H1 (cell line): Measurements from ENCODE around the gene C3orf52. TPM values are rescaled to one million over a fixed set of nuclear protein-coding genes. Genes with fewer than 3 reads are reported as not detected.

ENCODE experiments used
- CTCF ChIA-PET: fragments of 300-600 bp; sonication (Branson Sonifier 250); formaldehyde crosslinking; loops from one replicate; lab custom pipeline; 2021; ENCODE audit not compliant: partially characterized antibody; lab: Charles Lee
- POLR2A ChIA-PET: fragments of 300-600 bp; sonication (Branson Sonifier 250); formaldehyde crosslinking; loops from one replicate; lab custom pipeline; 2021; ENCODE audit warnings: inconsistent platforms; ENCODE audit not compliant: partially characterized antibody; lab: Charles Lee
- DNase-seq, 2 experiments: peaks; one replicate each; pipeline versions ENCODE4 v3.0.0 to v3.0.0-alpha.2; 2010 to 2022; ENCODE audit warnings: low spot score in 2 of 2, low read depth in 1 of 2, mixed read lengths in 1 of 2
- FAIRE-seq: peaks from 2 replicates; lab custom pipeline; 2011; peaks lifted over from hg19 to GRCh38; lab: Jason Lieb, UNC
- H2AFZ ChIP-seq: 2 replicates; pipeline ENCODE4 v1.8.1; 2012; ENCODE audit warnings: low read length, inconsistent platforms
- H2AK5ac ChIP-seq: 2 replicates; pipeline ENCODE4 v1.6.1; 2013; ENCODE audit warnings: low read depth, low read length
- H2BK120ac ChIP-seq: replicated peaks from 2 replicates; pipeline ENCODE3; 2013; ENCODE audit warnings: low read depth, low read length, inconsistent platforms
- H2BK12ac ChIP-seq: 2 replicates; pipeline ENCODE4 v1.6.1; 2013; ENCODE audit warnings: low read depth, low read length
- H2BK15ac ChIP-seq: 2 replicates; pipeline ENCODE4 v1.6.1; 2013; ENCODE audit warnings: low read length
- H2BK20ac ChIP-seq: 2 replicates; pipeline ENCODE4 v1.6.1; 2013; ENCODE audit warnings: low read length
- H2BK5ac ChIP-seq: 2 replicates; pipeline ENCODE4 v1.6.1; 2013; ENCODE audit warnings: low read depth, low read length
- H3K14ac ChIP-seq: 2 replicates; pipeline ENCODE4 v1.6.1; 2013; ENCODE audit warnings: inconsistent platforms; ENCODE audit not compliant: insufficient read length
- H3K18ac ChIP-seq: 2 replicates; pipeline ENCODE4 v1.6.1; 2013; ENCODE audit warnings: low read length; ENCODE audit errors: extremely low read depth
- H3K23ac ChIP-seq: 2 replicates; pipeline ENCODE4 v1.6.1; 2013; ENCODE audit warnings: inconsistent platforms; ENCODE audit not compliant: insufficient read length
- H3K23me2 ChIP-seq: 2 replicates; pipeline ENCODE4 v1.6.1; 2013; ENCODE audit warnings: low read depth, low read length
- H3K27ac ChIP-seq: 2 replicates; pipeline ENCODE4 v1.6.1; 2011; ENCODE audit warnings: low read depth, low read length, inconsistent platforms
- H3K27me3 ChIP-seq, 4 experiments: replicated peaks in 1 of 4; 1 replicate in 1 of 4; 2 replicates in 3 of 4; pipeline versions ENCODE4 v1.6.1 to v1.8.1; 2011 to 2013; ENCODE audit warnings: low read length in 3 of 4, mild to moderate bottlenecking in 3 of 4, inconsistent platforms in 2 of 4, mixed read lengths in 2 of 4, moderate library complexity in 1 of 4; ENCODE audit not compliant: control insufficient read depth in 3 of 4, insufficient read depth in 3 of 4; ENCODE audit errors: extremely low read depth in 1 of 4
- H3K36me3 ChIP-seq, 4 experiments: 2 replicates each; pipeline versions ENCODE4 v1.6.1 to v1.8.1; 2011 to 2013; ENCODE audit warnings: mild to moderate bottlenecking in 4 of 4, low read length in 3 of 4, moderate library complexity in 2 of 4, control low read depth in 1 of 4, inconsistent platforms in 1 of 4; ENCODE audit not compliant: insufficient read depth in 4 of 4, control insufficient read depth in 2 of 4
- H3K4ac ChIP-seq: replicated peaks from 2 replicates; pipeline ENCODE3; 2013; ENCODE audit warnings: low read length, low read depth, mixed read lengths, inconsistent platforms; ENCODE audit not compliant: insufficient read length
- H3K4me1 ChIP-seq, 4 experiments: replicated peaks in 1 of 4; 1 replicate in 1 of 4; 2 replicates in 3 of 4; pipeline versions ENCODE4 v1.6.1 to v1.8.1; 2011 to 2013; ENCODE audit warnings: low read length in 3 of 4, inconsistent platforms in 2 of 4, mixed read lengths in 1 of 4; ENCODE audit not compliant: insufficient read depth in 4 of 4, control insufficient read depth in 3 of 4
- H3K4me2 ChIP-seq, 2 experiments: 2 replicates each; pipeline versions ENCODE4 v1.6.1 to v1.8.1; 2011 to 2013; ENCODE audit warnings: low read depth in 2 of 2, low read length in 2 of 2, control low read depth in 1 of 2, inconsistent platforms in 1 of 2, mild to moderate bottlenecking in 1 of 2; ENCODE audit not compliant: insufficient read depth in 1 of 2
- H3K4me3 ChIP-seq, 4 experiments: fragments of 200-600, 300-600 bp in 1 of 4; sonication (generic), shearing (Covaris generic), sonication (Bioruptor Twin) in 1 of 4; 2 replicates each; pipeline versions ENCODE4 v1.5.1 to v1.8.1; 2011 to 2016; ENCODE audit warnings: low read length in 4 of 4, low read depth in 3 of 4, control low read depth in 2 of 4, inconsistent platforms in 2 of 4, mild to moderate bottlenecking in 2 of 4, mixed read lengths in 1 of 4, moderate library complexity in 1 of 4; ENCODE audit not compliant: insufficient read depth in 2 of 4; ENCODE audit errors: extremely low read depth in 1 of 4
- H3K56ac ChIP-seq: replicated peaks from 2 replicates; pipeline ENCODE3; 2013; ENCODE audit warnings: low read depth, mild to moderate bottlenecking, mixed read lengths, low read length, inconsistent platforms; ENCODE audit not compliant: insufficient read length
- H3K79me1 ChIP-seq: 2 replicates; pipeline ENCODE4 v1.6.1; 2013; ENCODE audit warnings: low read depth, low read length, control low read depth
- H3K79me2 ChIP-seq, 2 experiments: 2 replicates each; pipeline versions ENCODE4 v1.6.1 to v1.8.1; 2012 to 2013; ENCODE audit warnings: low read length in 2 of 2, mild to moderate bottlenecking in 2 of 2, inconsistent platforms in 1 of 2; ENCODE audit not compliant: insufficient read depth in 2 of 2, control insufficient read depth in 1 of 2
- H3K9ac ChIP-seq, 4 experiments: replicated peaks in 1 of 4; 1 replicate in 1 of 4; 2 replicates in 3 of 4; pipeline versions ENCODE4 v1.6.1 to v1.8.1; 2011 to 2013; ENCODE audit warnings: low read depth in 3 of 4, low read length in 3 of 4, control low read depth in 2 of 4, mild to moderate bottlenecking in 2 of 4, moderate library complexity in 2 of 4, inconsistent platforms in 1 of 4; ENCODE audit errors: extremely low read depth in 1 of 4
- H3K9me3 ChIP-seq, 2 experiments: 2 replicates each; pipeline versions ENCODE4 v1.6.1 to v1.8.1; 2012 to 2013; ENCODE audit warnings: mild to moderate bottlenecking in 2 of 2, moderate library complexity in 2 of 2, control low read depth in 1 of 2, inconsistent platforms in 1 of 2, low read depth in 1 of 2, low read length in 1 of 2, mixed read lengths in 1 of 2; ENCODE audit not compliant: insufficient read depth in 2 of 2
- H4K20me1 ChIP-seq, 2 experiments: replicated peaks in 1 of 2; 2 replicates each; pipeline versions ENCODE3 to v1.8.1; 2011 to 2013; ENCODE audit warnings: inconsistent platforms in 2 of 2, low read length in 2 of 2, mild to moderate bottlenecking in 1 of 2; ENCODE audit not compliant: insufficient read depth in 2 of 2, control insufficient read depth in 1 of 2
- H4K5ac ChIP-seq: 2 replicates; pipeline ENCODE4 v1.6.1; 2013; ENCODE audit warnings: low read length, low read depth, mixed read lengths, inconsistent platforms; ENCODE audit not compliant: insufficient read length
- H4K8ac ChIP-seq: 2 replicates; pipeline ENCODE4 v1.8.0; 2013; ENCODE audit warnings: mild to moderate bottlenecking, moderate library complexity, low read length, inconsistent platforms; ENCODE audit not compliant: insufficient read depth; ENCODE audit errors: extremely low read depth
- H4K91ac ChIP-seq: replicated peaks from 2 replicates; pipeline ENCODE3; 2013; ENCODE audit warnings: low read length, mixed read lengths, inconsistent platforms; ENCODE audit not compliant: insufficient read length
- RNF2 ChIP-seq: fragments of 200-900, 300-1000 bp; sonication (generic); IDR thresholded peaks from 2 replicates; pipeline ENCODE4 v1.7.1; 2016; ENCODE audit warnings: borderline replicate concordance, low read depth, mild to moderate bottlenecking, antibody characterized with exemption, low read length; ENCODE audit not compliant: poor library complexity, severe bottlenecking; ENCODE audit errors: missing control alignments
- polyA plus RNA-seq, 7 experiments: library from polyadenylated mRNA; depleted of rRNA in 3 of 7; stranded (reverse) in 5 of 7; unstranded in 2 of 7; fragments of >200 nt in 5 of 7; fragments of 200-250 nt in 2 of 7; gene quantifications; 1 replicate in 5 of 7; 2 replicates in 1 of 7; 4 replicates in 1 of 7; pipeline versions ENCODE4 v1.2.1 to v1.2.3, GENCODE V29; 2011 to 2013; ENCODE audit warnings: missing spikeins in 2 of 7, mixed read lengths in 2 of 7
- total RNA-seq: library from RNA; stranded (reverse); fragmentation: NEBNext Ultra II Directional; extraction: Animal tissue kit (Norgen Biotek cat#: 25700); gene quantifications from 2 replicates; pipeline ENCODE4 v1.2.1, GENCODE V29; 2021

Gene C3orf52
- total and polyA plus RNA-seq, 2 of the 8 experiments (the other 6 are each of a cell fraction or from before 2014, with no cell fraction given) = 9.7 to 13.1 TPM

DNA sequence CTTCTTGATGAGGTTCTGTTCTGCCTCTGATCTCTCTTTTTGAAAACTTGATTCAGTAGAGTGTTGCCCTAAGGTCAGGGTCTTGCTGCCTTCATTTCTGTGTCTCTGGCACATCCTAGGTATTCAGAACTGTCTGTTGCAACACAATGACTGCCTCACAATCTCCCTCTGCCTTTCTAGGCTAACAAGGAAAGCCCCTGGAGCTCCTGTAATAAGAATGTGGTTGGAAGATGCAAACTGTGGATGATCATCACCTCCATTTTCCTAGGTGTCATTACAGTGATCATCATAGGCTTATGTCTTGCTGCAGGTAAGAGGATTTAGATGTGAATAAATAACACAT lies 7.0 kb downstream of the C3orf52 start:
- Histone ChIP-seq H3K14ac (no peak overlapping the region), H2BK15ac (no peak overlapping the region), H2AFZ (no peak overlapping the region), H3K4me2 (no peak overlapping the region; a peak in 1 of 4 replicates), H4K5ac (no peak overlapping the region), H3K18ac (no peak overlapping the region), H3K4ac (no peak overlapping the region), H3K79me2 (peaks cover 0 to 11% of the 10 kb centered on the region in 2 experiments; a peak in 2 of 4 replicates), H2BK20ac (no peak overlapping the region), H4K20me1 (no peaks in the 10 kb centered on the region), H3K23me2 (no peaks in the 10 kb centered on the region), H2BK12ac (no peak overlapping the region), H3K27ac (no peak overlapping the region), H2AK5ac (no peak overlapping the region), H2BK5ac (no peak overlapping the region), H3K23ac (no peak overlapping the region), H3K4me3 (no peak overlapping the region), H3K56ac (no peak overlapping the region), H2BK120ac (no peak overlapping the region), H3K36me3 (peaks cover 0 to 6% (median 1%) of the 10 kb centered on the region in 4 experiments; a peak in 2 of 8 replicates), H3K27me3 (no peaks in the 10 kb centered on the region), H3K9me3 (no peaks in the 10 kb centered on the region), H3K4me1 (peaks cover 2 to 10% (median 5%) of the 10 kb centered on the region in 4 experiments; a peak in 5 of 7 replicates), H3K9ac (no peak overlapping the region), H4K91ac (no peak overlapping the region), H3K79me1 (no peaks in the 10 kb centered on the region; the same call in 1 of the 2 replicates), H4K8ac (no peak overlapping the region)
- DNase-seq (no peak), FAIRE-seq (no peak)
- CTCF ChIA-PET = interaction anchor here (1.5 to 2.5 kb wide), 3 partner anchors 18 to 45 kb away, joined by 3 to 16 read pairs (median 6); no protein-coding TSS in a partner anchor
- POLR2A ChIA-PET = no interaction called here
- TF ChIP-seq RNF2 = no peak
